Measurements from ENCODE around the gene FBXL15.

DNA sequence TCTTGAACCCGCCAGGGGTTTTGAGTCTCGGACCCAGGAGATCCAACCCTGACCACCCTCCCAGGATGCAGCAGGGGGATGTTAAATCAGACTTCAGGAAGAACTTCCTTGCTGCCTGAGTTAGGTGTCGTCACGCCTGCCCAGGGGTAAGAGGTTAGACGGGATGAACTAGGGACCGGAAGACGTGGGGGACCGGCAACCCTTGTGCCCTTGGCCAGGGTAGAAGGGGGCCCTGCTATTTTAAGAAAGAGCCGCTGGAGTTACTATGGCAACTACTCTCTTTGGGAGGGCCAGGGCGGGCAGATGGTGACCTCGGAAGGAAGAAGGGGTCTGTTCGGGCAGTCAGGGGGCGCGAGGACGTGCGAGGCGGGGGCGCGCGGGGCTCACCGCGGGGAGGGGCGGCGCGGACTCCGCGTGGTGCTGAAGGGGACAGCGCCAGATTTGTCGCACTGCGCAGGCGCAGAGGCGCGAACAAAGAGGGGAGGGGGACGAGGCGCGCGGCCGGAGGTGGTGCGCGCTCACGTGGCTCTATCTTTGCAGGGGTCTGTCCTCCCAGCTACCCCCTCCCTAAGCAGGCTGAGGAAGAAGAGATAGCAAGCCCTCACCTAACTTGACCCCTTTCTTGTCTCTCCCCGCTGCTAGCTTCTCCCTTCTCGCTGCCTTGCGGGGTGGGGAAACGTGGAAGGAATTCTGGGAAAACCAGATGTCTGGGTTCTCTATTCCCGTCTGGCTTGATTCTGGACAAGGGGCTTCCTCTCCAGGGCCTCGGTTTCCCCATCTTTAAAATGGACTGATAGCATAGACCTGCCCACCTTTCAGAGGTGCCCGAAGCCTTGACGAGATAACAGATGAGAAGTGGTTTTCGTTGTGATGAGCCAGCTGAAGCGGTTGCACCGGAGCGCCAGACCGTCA, 1.1 kb upstream of the FBXL15 start:
- TF ChIP-seq TCF12 (IDR thresholded peaks at IDR 0.05; ENCODE audit: low read depth) (no peak), NFIC (IDR thresholded peaks at IDR 0.05) (no peak), FOXM1 (IDR thresholded peaks at IDR 0.05; ENCODE audit: borderline replicate concordance, low read depth) (no peak), EP300 (IDR thresholded peaks at IDR 0.05; ENCODE audit: borderline replicate concordance) (no peak; the same call in 1 of the 2 replicates), RAD21 (IDR thresholded peaks at IDR 0.05; ENCODE audit: low read depth) (no peak), CREB1 (IDR thresholded peaks at IDR 0.05; ENCODE audit: low read depth) (peak; percentile 23; the same call in 1 of the 2 replicates), CEBPB (IDR thresholded peaks at IDR 0.05) (no peak), EGR1 (IDR thresholded peaks at IDR 0.05) (peak; percentile 8; the same call in 1 of the 2 replicates), ZBTB7A (IDR thresholded peaks at IDR 0.05; ENCODE audit: low read depth) (peak; percentile 93), YY1 (IDR thresholded peaks at IDR 0.05; ENCODE audit: low read depth) (no peak)
- TF ChIP-seq, protein P1, sequence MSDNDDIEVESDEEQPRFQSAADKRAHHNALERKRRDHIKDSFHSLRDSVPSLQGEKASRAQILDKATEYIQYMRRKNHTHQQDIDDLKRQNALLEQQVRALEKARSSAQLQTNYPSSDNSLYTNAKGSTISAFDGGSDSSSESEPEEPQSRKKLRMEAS (IDR thresholded peaks at IDR 0.05): peak; percentile 63
- TF ChIP-seq, protein P2, sequence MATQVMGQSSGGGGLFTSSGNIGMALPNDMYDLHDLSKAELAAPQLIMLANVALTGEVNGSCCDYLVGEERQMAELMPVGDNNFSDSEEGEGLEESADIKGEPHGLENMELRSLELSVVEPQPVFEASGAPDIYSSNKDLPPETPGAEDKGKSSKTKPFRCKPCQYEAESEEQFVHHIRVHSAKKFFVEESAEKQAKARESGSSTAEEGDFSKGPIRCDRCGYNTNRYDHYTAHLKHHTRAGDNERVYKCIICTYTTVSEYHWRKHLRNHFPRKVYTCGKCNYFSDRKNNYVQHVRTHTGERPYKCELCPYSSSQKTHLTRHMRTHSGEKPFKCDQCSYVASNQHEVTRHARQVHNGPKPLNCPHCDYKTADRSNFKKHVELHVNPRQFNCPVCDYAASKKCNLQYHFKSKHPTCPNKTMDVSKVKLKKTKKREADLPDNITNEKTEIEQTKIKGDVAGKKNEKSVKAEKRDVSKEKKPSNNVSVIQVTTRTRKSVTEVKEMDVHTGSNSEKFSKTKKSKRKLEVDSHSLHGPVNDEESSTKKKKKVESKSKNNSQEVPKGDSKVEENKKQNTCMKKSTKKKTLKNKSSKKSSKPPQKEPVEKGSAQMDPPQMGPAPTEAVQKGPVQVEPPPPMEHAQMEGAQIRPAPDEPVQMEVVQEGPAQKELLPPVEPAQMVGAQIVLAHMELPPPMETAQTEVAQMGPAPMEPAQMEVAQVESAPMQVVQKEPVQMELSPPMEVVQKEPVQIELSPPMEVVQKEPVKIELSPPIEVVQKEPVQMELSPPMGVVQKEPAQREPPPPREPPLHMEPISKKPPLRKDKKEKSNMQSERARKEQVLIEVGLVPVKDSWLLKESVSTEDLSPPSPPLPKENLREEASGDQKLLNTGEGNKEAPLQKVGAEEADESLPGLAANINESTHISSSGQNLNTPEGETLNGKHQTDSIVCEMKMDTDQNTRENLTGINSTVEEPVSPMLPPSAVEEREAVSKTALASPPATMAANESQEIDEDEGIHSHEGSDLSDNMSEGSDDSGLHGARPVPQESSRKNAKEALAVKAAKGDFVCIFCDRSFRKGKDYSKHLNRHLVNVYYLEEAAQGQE (IDR thresholded peaks at IDR 0.05; ENCODE audit: low read depth): peak; percentile 94
- TF ChIP-seq, protein P3, sequence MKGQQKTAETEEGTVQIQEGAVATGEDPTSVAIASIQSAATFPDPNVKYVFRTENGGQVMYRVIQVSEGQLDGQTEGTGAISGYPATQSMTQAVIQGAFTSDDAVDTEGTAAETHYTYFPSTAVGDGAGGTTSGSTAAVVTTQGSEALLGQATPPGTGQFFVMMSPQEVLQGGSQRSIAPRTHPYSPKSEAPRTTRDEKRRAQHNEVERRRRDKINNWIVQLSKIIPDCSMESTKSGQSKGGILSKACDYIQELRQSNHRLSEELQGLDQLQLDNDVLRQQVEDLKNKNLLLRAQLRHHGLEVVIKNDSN (IDR thresholded peaks at IDR 0.05): peak; percentile 64

Data from Ishikawa (cell line).